Measurements from ENCODE around the gene ROBO1. TPM values are rescaled to one million over a fixed set of nuclear protein-coding genes. Genes with fewer than 3 reads are reported as not detected.

ROBO1 gene
- polyA plus RNA-seq, 1 donor (not counting 4 experiments of a cell fraction or from before 2014, with no cell fraction given), result 27.1 TPM

GRCh38 chr3:78863306-78864203, 904.2 kb downstream of the ROBO1 start:
- H3K9ac ChIP-seq (ENCODE audit: control insufficient read depth, extremely low read depth, insufficient read depth, low read length), result no peak overlapping the region
- no peak for TF ChIP-seq EZH2 (IDR thresholded peaks at IDR 0.05; ENCODE audit: low read length)
- TF ChIP-seq, protein P1, sequence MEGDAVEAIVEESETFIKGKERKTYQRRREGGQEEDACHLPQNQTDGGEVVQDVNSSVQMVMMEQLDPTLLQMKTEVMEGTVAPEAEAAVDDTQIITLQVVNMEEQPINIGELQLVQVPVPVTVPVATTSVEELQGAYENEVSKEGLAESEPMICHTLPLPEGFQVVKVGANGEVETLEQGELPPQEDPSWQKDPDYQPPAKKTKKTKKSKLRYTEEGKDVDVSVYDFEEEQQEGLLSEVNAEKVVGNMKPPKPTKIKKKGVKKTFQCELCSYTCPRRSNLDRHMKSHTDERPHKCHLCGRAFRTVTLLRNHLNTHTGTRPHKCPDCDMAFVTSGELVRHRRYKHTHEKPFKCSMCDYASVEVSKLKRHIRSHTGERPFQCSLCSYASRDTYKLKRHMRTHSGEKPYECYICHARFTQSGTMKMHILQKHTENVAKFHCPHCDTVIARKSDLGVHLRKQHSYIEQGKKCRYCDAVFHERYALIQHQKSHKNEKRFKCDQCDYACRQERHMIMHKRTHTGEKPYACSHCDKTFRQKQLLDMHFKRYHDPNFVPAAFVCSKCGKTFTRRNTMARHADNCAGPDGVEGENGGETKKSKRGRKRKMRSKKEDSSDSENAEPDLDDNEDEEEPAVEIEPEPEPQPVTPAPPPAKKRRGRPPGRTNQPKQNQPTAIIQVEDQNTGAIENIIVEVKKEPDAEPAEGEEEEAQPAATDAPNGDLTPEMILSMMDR (optimal IDR thresholded peaks at IDR 0.05 in 1 of 3, IDR thresholded peaks at IDR 0.05 in 1 of 3, conservative IDR thresholded peaks at IDR 0.05 in 1 of 3; ENCODE audit: extremely low read depth in 1 of 3, insufficient read depth in 2 of 3, low read length in 3 of 3), result no peak
- FAIRE-seq (no peak), DNase-seq (ENCODE audit: low read depth, low spot score) (no peak)
- H3K9me3 ChIP-seq (ENCODE audit: control insufficient read depth, low read depth, low read length), result no peaks in the 10 kb centered on the region
- no peak overlapping the region for H3K4me3 ChIP-seq (ENCODE audit: control insufficient read depth in 2 of 3, extremely low read depth in 1 of 3, insufficient read depth in 2 of 3, low read depth in 1 of 3, low read length in 3 of 3)
- H3K27ac ChIP-seq (ENCODE audit: control insufficient read depth, insufficient read depth, low read length), result no peak overlapping the region
- H3K4me2 ChIP-seq (ENCODE audit: control insufficient read depth, extremely low read depth, insufficient read depth, low read depth, low read length), result no peak overlapping the region
- H3K27me3 ChIP-seq (ENCODE audit: control insufficient read depth, extremely low read depth, insufficient read depth, low read length), result no peaks in the 10 kb centered on the region
- no peaks in the 10 kb centered on the region for H3K79me2 ChIP-seq (ENCODE audit: control insufficient read depth, insufficient read depth, low read length)
- dilution Hi-C loops (cut with MboI; ENCODE audit: extremely low pct_ligation_motif_present, low sequenced_read_pairs), result no loop called here
- no peaks in the 10 kb centered on the region for H3K9me1 ChIP-seq (ENCODE audit: control insufficient read depth, extremely low read depth, insufficient read depth, low read length)
- H3K36me3 ChIP-seq (ENCODE audit: control insufficient read depth in 2 of 2, extremely low read depth in 1 of 2, insufficient read depth in 2 of 2, low read length in 2 of 2), result no peaks in the 10 kb centered on the region
- H2AFZ ChIP-seq (ENCODE audit: control insufficient read depth, low read length), result no peak overlapping the region
- H4K20me1 ChIP-seq (ENCODE audit: control insufficient read depth, extremely low read depth, insufficient read depth, low read length), result no peaks in the 10 kb centered on the region
- no peaks in the 10 kb centered on the region for H3K4me1 ChIP-seq (ENCODE audit: control insufficient read depth, extremely low read depth, insufficient read depth, low read length)

GRCh38 chr3:78861156-78861555, 906.6 kb downstream of the ROBO1 start:
- H3K36me3 ChIP-seq (ENCODE audit: control insufficient read depth in 2 of 2, extremely low read depth in 1 of 2, insufficient read depth in 2 of 2, low read length in 2 of 2), result no peaks in the 10 kb centered on the region
- dilution Hi-C loops (cut with MboI; ENCODE audit: extremely low pct_ligation_motif_present, low sequenced_read_pairs), result no loop called here
- H3K9ac ChIP-seq (ENCODE audit: control insufficient read depth, extremely low read depth, insufficient read depth, low read length), result no peak overlapping the region

More at GRCh38 chr3:78861156-78861555, 906.6 kb downstream of the ROBO1 start:
- no peak for TF ChIP-seq EZH2 (IDR thresholded peaks at IDR 0.05; ENCODE audit: low read length)
- TF ChIP-seq, protein P1 (optimal IDR thresholded peaks at IDR 0.05 in 1 of 3, IDR thresholded peaks at IDR 0.05 in 1 of 3, conservative IDR thresholded peaks at IDR 0.05 in 1 of 3; ENCODE audit: extremely low read depth in 1 of 3, insufficient read depth in 2 of 3, low read length in 3 of 3), result no peak
- H3K9me3 ChIP-seq (ENCODE audit: control insufficient read depth, low read depth, low read length), result no peaks in the 10 kb centered on the region
- no peaks in the 10 kb centered on the region for H3K4me1 ChIP-seq (ENCODE audit: control insufficient read depth, extremely low read depth, insufficient read depth, low read length)
- H4K20me1 ChIP-seq (ENCODE audit: control insufficient read depth, extremely low read depth, insufficient read depth, low read length), result no peaks in the 10 kb centered on the region
- no peaks in the 10 kb centered on the region for H3K9me1 ChIP-seq (ENCODE audit: control insufficient read depth, extremely low read depth, insufficient read depth, low read length)
- H3K79me2 ChIP-seq (ENCODE audit: control insufficient read depth, insufficient read depth, low read length), result peaks cover 2% of the 10 kb centered on the region
- H3K27ac ChIP-seq (ENCODE audit: control insufficient read depth, insufficient read depth, low read length), result no peak overlapping the region
- FAIRE-seq, result no peak
- no peak overlapping the region for H3K4me2 ChIP-seq (ENCODE audit: control insufficient read depth, extremely low read depth, insufficient read depth, low read depth, low read length)
- H3K4me3 ChIP-seq (ENCODE audit: control insufficient read depth in 2 of 3, extremely low read depth in 1 of 3, insufficient read depth in 2 of 3, low read depth in 1 of 3, low read length in 3 of 3), result no peak overlapping the region
- H3K27me3 ChIP-seq (ENCODE audit: control insufficient read depth, extremely low read depth, insufficient read depth, low read length), result no peaks in the 10 kb centered on the region
- no peak overlapping the region for H2AFZ ChIP-seq (ENCODE audit: control insufficient read depth, low read length)
- no peak for DNase-seq (ENCODE audit: low read depth, low spot score)
